ENCODE data around the gene TTN. TPM values are rescaled to one million over a fixed set of nuclear protein-coding genes. Genes with fewer than 3 reads are reported as not detected.

TTN gene
- total and polyA plus RNA-seq, 8 donors, result 1.4 to 27.5 (median 2.2) TPM

GRCh38 chr2:178819992-178820391 lies 12.8 kb upstream of the TTN start:
- no peak for DNase-seq
- TF ChIP-seq CTCF (IDR thresholded peaks at IDR 0.05), result no peak
- no peaks in the 10 kb centered on the region for H3K4me1 ChIP-seq
- H3K4me3 ChIP-seq, result no peak overlapping the region
- H3K27me3 ChIP-seq, result no peaks in the 10 kb centered on the region
- no peaks in the 10 kb centered on the region for H3K36me3 ChIP-seq
- intact Hi-C loops (cut with DNase I), result no loop called here
- H3K27ac ChIP-seq, result no peak overlapping the region
- H3K9me3 ChIP-seq, result no peaks in the 10 kb centered on the region
- no peak for ATAC-seq

- no peak overlapping the region for H3K27ac ChIP-seq
- H3K9me3 ChIP-seq, result no peaks in the 10 kb centered on the region
- intact Hi-C loops (cut with DNase I), result no loop called here
Observed at GRCh38 chr2:178819147-178819875, 12.1 kb upstream of the TTN start.

GRCh38 chr2:178811901-178812300 lies 4.7 kb upstream of the TTN start:
- ATAC-seq (no peak), DNase-seq (no peak)
- no peak for TF ChIP-seq CTCF (IDR thresholded peaks at IDR 0.05)
- no peak overlapping the region for H3K4me3 ChIP-seq
- no peaks in the 10 kb centered on the region for H3K4me1 ChIP-seq
- H3K9me3 ChIP-seq, result no peaks in the 10 kb centered on the region
- no peak overlapping the region for H3K27ac ChIP-seq
- no peaks in the 10 kb centered on the region for H3K36me3 ChIP-seq
- H3K27me3 ChIP-seq, result no peaks in the 10 kb centered on the region
- intact Hi-C loops (cut with DNase I), result no loop called here

More at GRCh38 chr2:178819147-178819875, 12.1 kb upstream of the TTN start:
- Histone ChIP-seq H3K36me3 (no peaks in the 10 kb centered on the region), H3K4me1 (no peaks in the 10 kb centered on the region), H3K4me3 (no peak overlapping the region), H3K27me3 (no peaks in the 10 kb centered on the region)
- ATAC-seq (no peak), DNase-seq (no peak)
- TF ChIP-seq CTCF (IDR thresholded peaks at IDR 0.05), result no peak

GRCh38 chr2:178811045-178811444 lies 3.8 kb upstream of the TTN start:
- DNase-seq (no peak), ATAC-seq (no peak)
- H3K4me1 ChIP-seq, result no peaks in the 10 kb centered on the region
- intact Hi-C loops (cut with DNase I), result no loop called here
- H3K36me3 ChIP-seq, result no peaks in the 10 kb centered on the region
- TF ChIP-seq CTCF (IDR thresholded peaks at IDR 0.05), result no peak
- H3K4me3 ChIP-seq, result no peak overlapping the region
- H3K9me3 ChIP-seq, result no peaks in the 10 kb centered on the region
- H3K27ac ChIP-seq, result no peak overlapping the region
- no peaks in the 10 kb centered on the region for H3K27me3 ChIP-seq

GRCh38 chr2:178810422-178810821 lies 3.2 kb upstream of the TTN start:
- ATAC-seq (no peak), DNase-seq (no peak)
- TF ChIP-seq CTCF (IDR thresholded peaks at IDR 0.05), result no peak
- H3K4me3 ChIP-seq, result no peak overlapping the region
- H3K27ac ChIP-seq, result no peak overlapping the region
- no peaks in the 10 kb centered on the region for H3K9me3 ChIP-seq
- H3K4me1 ChIP-seq, result no peaks in the 10 kb centered on the region
- intact Hi-C loops (cut with DNase I), result no loop called here
- no peaks in the 10 kb centered on the region for H3K36me3 ChIP-seq
- H3K27me3 ChIP-seq, result no peaks in the 10 kb centered on the region

Data from left lung (tissue), 10 donors.